Astrocyte of the cerebellum (primary cell): Measurements from ENCODE around the gene NUMBL.
"Not testable (repeated sequence)": the region's sequence is repeated elsewhere in the genome, so short reads cannot be mapped to it uniquely, and the experiment has no call there.

Source experiments
- DNase-seq: peaks from one replicate; pipeline ENCODE4 v3.0.0-alpha.2; 2011; ENCODE audit warnings: low read depth
- H3K4me3 ChIP-seq: 2 replicates; pipeline ENCODE4 v1.5.1; 2011; ENCODE audit warnings: mild to moderate bottlenecking, low read depth, low read length, moderate library complexity
- in situ Hi-C: cut with HindIII; loops from 2 replicates; pipeline ENCODE4 v1.10.0; 2017; ENCODE audit warnings: low sequenced_read_pairs
- TF ChIP-seq, protein P1 (sequence below): IDR thresholded peaks from 2 replicates; pipeline ENCODE4 v1.5.1; 2012; ENCODE audit warnings: low read length, low read depth, moderate library complexity, mild to moderate bottlenecking; ENCODE audit errors: missing control alignments

The NUMBL gene

GRCh38 chr19:40690050-40690692 is at the start of gene NUMBL:
TSS of gene NUMBL (minus strand) at chr19:40690651. CDS start at chr19:40690483, 168 bp downstream.
- TF ChIP-seq, protein P1, sequence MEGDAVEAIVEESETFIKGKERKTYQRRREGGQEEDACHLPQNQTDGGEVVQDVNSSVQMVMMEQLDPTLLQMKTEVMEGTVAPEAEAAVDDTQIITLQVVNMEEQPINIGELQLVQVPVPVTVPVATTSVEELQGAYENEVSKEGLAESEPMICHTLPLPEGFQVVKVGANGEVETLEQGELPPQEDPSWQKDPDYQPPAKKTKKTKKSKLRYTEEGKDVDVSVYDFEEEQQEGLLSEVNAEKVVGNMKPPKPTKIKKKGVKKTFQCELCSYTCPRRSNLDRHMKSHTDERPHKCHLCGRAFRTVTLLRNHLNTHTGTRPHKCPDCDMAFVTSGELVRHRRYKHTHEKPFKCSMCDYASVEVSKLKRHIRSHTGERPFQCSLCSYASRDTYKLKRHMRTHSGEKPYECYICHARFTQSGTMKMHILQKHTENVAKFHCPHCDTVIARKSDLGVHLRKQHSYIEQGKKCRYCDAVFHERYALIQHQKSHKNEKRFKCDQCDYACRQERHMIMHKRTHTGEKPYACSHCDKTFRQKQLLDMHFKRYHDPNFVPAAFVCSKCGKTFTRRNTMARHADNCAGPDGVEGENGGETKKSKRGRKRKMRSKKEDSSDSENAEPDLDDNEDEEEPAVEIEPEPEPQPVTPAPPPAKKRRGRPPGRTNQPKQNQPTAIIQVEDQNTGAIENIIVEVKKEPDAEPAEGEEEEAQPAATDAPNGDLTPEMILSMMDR: no peak
- DNase-seq: no peak
- in situ Hi-C loops: no loop called here
- H3K4me3 ChIP-seq: peak within 1 kb of the TSS; percentile 92

DNA sequence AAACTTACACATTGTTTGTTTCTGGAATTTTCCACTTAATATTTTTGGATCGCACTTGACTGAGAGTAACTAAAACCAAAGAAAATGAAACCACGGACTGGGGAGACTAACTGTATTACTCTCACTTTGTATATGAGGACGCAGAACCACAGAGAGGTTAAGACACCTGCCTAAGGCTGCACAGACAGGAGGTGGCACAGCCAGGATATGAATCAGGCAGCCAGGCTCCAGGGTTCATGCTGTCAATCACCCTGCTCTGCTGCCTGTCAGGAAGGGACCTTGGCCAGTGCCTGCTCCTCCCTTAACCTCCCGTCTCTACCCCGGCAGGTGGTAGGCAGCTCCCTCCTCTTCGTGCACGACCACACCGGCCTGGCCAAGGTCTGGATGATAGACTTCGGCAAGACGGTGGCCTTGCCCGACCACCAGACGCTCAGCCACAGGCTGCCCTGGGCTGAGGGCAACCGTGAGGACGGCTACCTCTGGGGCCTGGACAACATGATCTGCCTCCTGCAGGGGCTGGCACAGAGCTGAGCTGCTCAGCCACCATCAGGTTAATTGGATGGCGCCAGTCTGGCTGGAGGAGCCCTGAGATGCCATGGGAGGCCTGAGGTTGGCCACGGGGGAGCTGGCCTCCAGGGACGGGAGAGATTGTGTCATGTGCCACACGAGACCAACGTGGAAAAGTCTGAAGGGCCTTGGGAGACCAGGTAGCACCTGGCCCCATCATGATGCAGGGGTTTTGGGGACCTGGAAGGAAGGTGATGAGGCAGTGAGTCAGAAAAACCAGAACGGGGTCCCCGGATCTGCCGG is 48.8 kb upstream of the NUMBL start:
- no peak for DNase-seq
- in situ Hi-C loops: no loop called here
- TF ChIP-seq, protein P1: no peak
- H3K4me3 ChIP-seq: no peak overlapping the region

DNA sequence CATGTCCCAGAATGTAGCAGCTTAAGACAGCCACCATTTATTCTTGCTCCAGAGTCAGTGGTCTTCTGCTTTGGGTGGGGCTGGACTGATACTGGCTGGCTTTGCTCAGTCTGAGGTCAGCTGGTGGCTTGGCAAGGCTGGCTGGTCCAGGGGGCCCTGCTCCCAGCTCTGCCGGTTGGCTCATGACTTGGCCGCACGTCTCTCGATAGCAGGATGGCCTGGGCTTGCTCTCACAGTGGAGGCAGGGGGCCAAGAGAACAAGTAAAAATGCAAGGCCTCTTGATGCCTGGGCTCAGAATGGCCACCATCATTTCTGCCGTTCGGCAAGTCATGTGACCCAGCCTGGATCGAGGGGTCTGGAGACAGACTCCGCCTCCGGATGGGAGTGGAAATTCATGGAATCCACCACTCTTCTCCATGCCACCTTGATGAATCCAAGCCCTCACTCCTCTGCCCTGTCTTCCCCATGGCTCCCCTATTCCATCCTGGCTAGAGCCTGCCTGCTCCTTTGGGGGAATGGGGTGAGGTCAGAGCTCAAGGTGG is 46.7 kb upstream of the NUMBL start:
- H3K4me3 ChIP-seq: no peak overlapping the region
- TF ChIP-seq, protein P1: no peak
- in situ Hi-C loops: no loop called here
- DNase-seq: no peak

- DNase-seq: no peak
- in situ Hi-C loops: no loop called here
- TF ChIP-seq, protein P1: no peak
These were observed 46.2 kb upstream of the NUMBL start for GRCh38 chr19:40736661-40737060.

GRCh38 chr19:40735013-40735771 is 44.7 kb upstream of the NUMBL start:
- no peak overlapping the region for H3K4me3 ChIP-seq
- TF ChIP-seq, protein P1: no peak
- no peak for DNase-seq
- in situ Hi-C loops: no loop called here

More at GRCh38 chr19:40736661-40737060, 46.2 kb upstream of the NUMBL start:
- H3K4me3 ChIP-seq: no peak overlapping the region

DNA sequence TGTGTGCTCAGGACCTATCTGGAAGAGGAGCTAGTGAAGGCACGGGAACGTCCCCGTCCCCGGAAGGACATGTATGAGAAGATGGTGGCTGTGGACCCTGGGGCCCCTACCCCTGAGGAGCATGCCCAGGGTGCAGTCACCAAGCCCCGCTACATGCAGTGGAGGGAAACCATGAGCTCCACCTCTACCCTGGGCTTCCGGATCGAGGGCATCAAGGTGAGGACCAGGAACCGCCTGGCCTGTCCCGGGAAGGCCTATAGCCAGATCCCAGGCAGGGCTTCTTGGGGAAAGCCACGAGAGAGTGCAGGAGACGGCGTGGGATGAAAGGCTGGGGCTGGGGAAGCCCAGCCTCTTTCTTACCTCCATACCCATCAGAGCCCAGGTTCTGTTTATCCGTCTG is 42.7 kb upstream of the NUMBL start:
- no peak overlapping the region for H3K4me3 ChIP-seq

GRCh38 chr19:40732304-40732703 is 41.9 kb upstream of the NUMBL start:
- in situ Hi-C loops, H3K4me3 ChIP-seq, DNase-seq: not testable (repeated sequence)

More for the DNA sequence above, 42.7 kb upstream of the NUMBL start:
- TF ChIP-seq, protein P1: no peak
- no peak for DNase-seq
- in situ Hi-C loops: no loop called here

GRCh38 chr19:40730065-40730464 is 39.6 kb upstream of the NUMBL start:
- H3K4me3 ChIP-seq, DNase-seq, in situ Hi-C loops: not testable (repeated sequence)
